ENCODE data around the gene CPZ.
"Not testable (repeated sequence)": the region's sequence is repeated elsewhere in the genome, so short reads cannot be mapped to it uniquely, and the experiment has no call there.

- not testable (repeated sequence) for TF ChIP-seq POLR2A, CTCF (IDR thresholded peaks at IDR 0.05)
Measured at GRCh38 chr4:8635897-8636554, 43.5 kb downstream of the CPZ start.

Data from thyroid gland (tissue), 4 donors.